HepG2 (cell line): ENCODE measurements around the gene CREBBP. TPM values are rescaled to one million over a fixed set of nuclear protein-coding genes. Genes with fewer than 3 reads are reported as not detected.

Experiments used
- GLI4 ChIP-seq: sonication (generic); formaldehyde crosslinking; IDR thresholded peaks from 2 replicates; pipeline ENCODE4 v1.5.1; 2020; ENCODE audit warnings: missing genetic modification reagents, mild to moderate bottlenecking, moderate library complexity, borderline replicate concordance
- HMGA1 ChIP-seq: sonication (generic); formaldehyde crosslinking; conservative IDR thresholded peaks from 2 replicates; pipeline ENCODE4 v1.4.0; 2020; ENCODE audit warnings: missing genetic modification reagents
- KDM5B ChIP-seq: sonication (generic); formaldehyde crosslinking; IDR thresholded peaks from 2 replicates; pipeline ENCODE4 v1.4.0; 2020; ENCODE audit warnings: missing genetic modification reagents, mild to moderate bottlenecking, borderline replicate concordance
- NRL ChIP-seq: sonication (generic); formaldehyde crosslinking; IDR thresholded peaks from 2 replicates; pipeline ENCODE4 v1.5.0; 2020; ENCODE audit warnings: missing genetic modification reagents, mild to moderate bottlenecking, moderate library complexity, borderline replicate concordance
- ONECUT2 ChIP-seq: sonication (generic); formaldehyde crosslinking; IDR thresholded peaks from 2 replicates; pipeline ENCODE4 v1.4.0; 2020; ENCODE audit warnings: missing genetic modification reagents
- SMAD3 ChIP-seq: sonication (generic); formaldehyde crosslinking; IDR thresholded peaks from 2 replicates; pipeline ENCODE4 v1.4.0; 2020; ENCODE audit warnings: missing genetic modification reagents
- SSRP1 ChIP-seq: IDR thresholded peaks from 2 replicates; pipeline ENCODE4 v1.6.1; 2016; ENCODE audit warnings: control low read depth
- SYNCRIP ChIP-seq: fragments of 200-400 bp; formaldehyde crosslinking; IDR thresholded peaks from 2 replicates; pipeline ENCODE4 v1.6.1; 2018; ENCODE audit warnings: mild to moderate bottlenecking, low read depth, low read length; ENCODE audit not compliant: insufficient read depth
- ZNF230 ChIP-seq: sonication (generic); formaldehyde crosslinking; IDR thresholded peaks from 2 replicates; pipeline ENCODE4 v1.4.0; 2020; ENCODE audit warnings: mild to moderate bottlenecking, missing genetic modification reagents
- ZNF24 ChIP-seq: fragments of 450-650 bp; IDR thresholded peaks from 2 replicates; pipeline ENCODE4 v1.6.1; 2017; ENCODE audit warnings: antibody characterized with exemption, mild to moderate bottlenecking
- ZNF33B ChIP-seq: sonication (generic); formaldehyde crosslinking; IDR thresholded peaks from 2 replicates; pipeline ENCODE4 v1.5.1; 2020; ENCODE audit warnings: mild to moderate bottlenecking, missing genetic modification reagents
- ZNF367 ChIP-seq: sonication (generic); formaldehyde crosslinking; IDR thresholded peaks from 2 replicates; pipeline ENCODE4 v1.4.0; 2020; ENCODE audit warnings: missing genetic modification reagents, borderline replicate concordance
- ZNF577 ChIP-seq: sonication (generic); formaldehyde crosslinking; IDR thresholded peaks from 2 replicates; pipeline ENCODE4 v1.4.0; 2020; ENCODE audit warnings: mild to moderate bottlenecking, low read depth, missing genetic modification reagents, borderline replicate concordance
- ZNF710 ChIP-seq: sonication (generic); formaldehyde crosslinking; IDR thresholded peaks from 2 replicates; pipeline ENCODE4 v1.5.0; 2020; ENCODE audit warnings: mild to moderate bottlenecking, missing genetic modification reagents, borderline replicate concordance
- ZNF775 ChIP-seq: sonication (generic); formaldehyde crosslinking; IDR thresholded peaks from 2 replicates; pipeline ENCODE4 v1.4.0; 2020; ENCODE audit warnings: missing genetic modification reagents, mild to moderate bottlenecking, moderate library complexity, borderline replicate concordance
- ZNF781 ChIP-seq: sonication (generic); formaldehyde crosslinking; IDR thresholded peaks from 2 replicates; pipeline ENCODE4 v1.5.1; 2020; ENCODE audit warnings: borderline replicate concordance, mild to moderate bottlenecking, missing genetic modification reagents; ENCODE audit errors: not compliant biosample characterization
- polyA plus RNA-seq, 8 experiments: library from polyadenylated mRNA; depleted of rRNA in 3 of 8; stranded (reverse) in 7 of 8; unstranded in 1 of 8; fragments of >200 nt; fragmentation: Illumina TruSeq in 4 of 8; extraction: Trizol in 4 of 8; gene quantifications; 2 replicates each; pipeline versions ENCODE4 v1.2.1 to v1.2.3, GENCODE V29; 2011 to 2016; ENCODE audit warnings: low read depth in 4 of 8, missing spikeins in 1 of 8, mixed read lengths in 1 of 8; ENCODE audit not compliant: insufficient read depth in 1 of 8
- total RNA-seq, 5 experiments: library from RNA; depleted of rRNA; stranded (reverse); fragments of >200 nt; fragmentation: Illumina TruSeq; extraction: Trizol; gene quantifications; 2 replicates each; pipeline ENCODE4 v1.2.3, GENCODE V29; 2016; ENCODE audit warnings: low read depth in 1 of 5
- TF ChIP-seq, protein P1 (sequence below): sonication (generic); formaldehyde crosslinking; conservative IDR thresholded peaks from 2 replicates; pipeline ENCODE4 v1.5.0; 2020; ENCODE audit warnings: missing genetic modification reagents
- TF ChIP-seq, protein P2 (sequence below): sonication (generic); formaldehyde crosslinking; IDR thresholded peaks from 2 replicates; pipeline ENCODE4 v1.9.0; 2021; ENCODE audit warnings: missing genetic modification reagents, borderline replicate concordance
- TF ChIP-seq, protein P3 (sequence below): sonication (generic); formaldehyde crosslinking; IDR thresholded peaks from 2 replicates; pipeline ENCODE4 v1.8.1; 2022; ENCODE audit warnings: mild to moderate bottlenecking, missing genetic modification reagents
- TF ChIP-seq, protein P4 (sequence below): sonication (generic); formaldehyde crosslinking; IDR thresholded peaks from 2 replicates; pipeline ENCODE4 v1.4.0; 2020; ENCODE audit warnings: missing genetic modification reagents

Gene CREBBP
- total and polyA plus RNA-seq, 2 of the 13 experiments (the other 11 are each of a cell fraction or from before 2014, with no cell fraction given), result 5.3 to 10.4 TPM

- no peak for TF ChIP-seq HMGA1 (CRISPR knock-in tag)
- no peak for TF ChIP-seq ZNF24
- TF ChIP-seq SYNCRIP, result no peak
- no peak for TF ChIP-seq ZNF781 (CRISPR knock-in tag)
- TF ChIP-seq SSRP1 (CRISPR knock-in tag), result peak; percentile 54
- no peak for TF ChIP-seq ZNF367 (CRISPR knock-in tag)
- TF ChIP-seq, protein P1, sequence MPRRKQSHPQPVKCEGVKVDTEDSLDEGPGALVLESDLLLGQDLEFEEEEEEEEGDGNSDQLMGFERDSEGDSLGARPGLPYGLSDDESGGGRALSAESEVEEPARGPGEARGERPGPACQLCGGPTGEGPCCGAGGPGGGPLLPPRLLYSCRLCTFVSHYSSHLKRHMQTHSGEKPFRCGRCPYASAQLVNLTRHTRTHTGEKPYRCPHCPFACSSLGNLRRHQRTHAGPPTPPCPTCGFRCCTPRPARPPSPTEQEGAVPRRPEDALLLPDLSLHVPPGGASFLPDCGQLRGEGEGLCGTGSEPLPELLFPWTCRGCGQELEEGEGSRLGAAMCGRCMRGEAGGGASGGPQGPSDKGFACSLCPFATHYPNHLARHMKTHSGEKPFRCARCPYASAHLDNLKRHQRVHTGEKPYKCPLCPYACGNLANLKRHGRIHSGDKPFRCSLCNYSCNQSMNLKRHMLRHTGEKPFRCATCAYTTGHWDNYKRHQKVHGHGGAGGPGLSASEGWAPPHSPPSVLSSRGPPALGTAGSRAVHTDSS (CRISPR knock-in tag), result no peak
- TF ChIP-seq KDM5B (CRISPR knock-in tag), result no peak
- no peak for TF ChIP-seq ZNF775 (CRISPR knock-in tag)
- TF ChIP-seq, protein P2, sequence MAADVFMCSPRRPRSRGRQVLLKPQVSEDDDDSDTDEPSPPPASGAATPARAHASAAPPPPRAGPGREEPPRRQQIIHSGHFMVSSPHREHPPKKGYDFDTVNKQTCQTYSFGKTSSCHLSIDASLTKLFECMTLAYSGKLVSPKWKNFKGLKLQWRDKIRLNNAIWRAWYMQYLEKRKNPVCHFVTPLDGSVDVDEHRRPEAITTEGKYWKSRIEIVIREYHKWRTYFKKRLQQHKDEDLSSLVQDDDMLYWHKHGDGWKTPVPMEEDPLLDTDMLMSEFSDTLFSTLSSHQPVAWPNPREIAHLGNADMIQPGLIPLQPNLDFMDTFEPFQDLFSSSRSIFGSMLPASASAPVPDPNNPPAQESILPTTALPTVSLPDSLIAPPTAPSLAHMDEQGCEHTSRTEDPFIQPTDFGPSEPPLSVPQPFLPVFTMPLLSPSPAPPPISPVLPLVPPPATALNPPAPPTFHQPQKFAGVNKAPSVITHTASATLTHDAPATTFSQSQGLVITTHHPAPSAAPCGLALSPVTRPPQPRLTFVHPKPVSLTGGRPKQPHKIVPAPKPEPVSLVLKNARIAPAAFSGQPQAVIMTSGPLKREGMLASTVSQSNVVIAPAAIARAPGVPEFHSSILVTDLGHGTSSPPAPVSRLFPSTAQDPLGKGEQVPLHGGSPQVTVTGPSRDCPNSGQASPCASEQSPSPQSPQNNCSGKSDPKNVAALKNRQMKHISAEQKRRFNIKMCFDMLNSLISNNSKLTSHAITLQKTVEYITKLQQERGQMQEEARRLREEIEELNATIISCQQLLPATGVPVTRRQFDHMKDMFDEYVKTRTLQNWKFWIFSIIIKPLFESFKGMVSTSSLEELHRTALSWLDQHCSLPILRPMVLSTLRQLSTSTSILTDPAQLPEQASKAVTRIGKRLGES, result no peak
- no peak for TF ChIP-seq GLI4 (CRISPR knock-in tag)
- TF ChIP-seq NRL (CRISPR knock-in tag), result no peak
- TF ChIP-seq, protein P3, sequence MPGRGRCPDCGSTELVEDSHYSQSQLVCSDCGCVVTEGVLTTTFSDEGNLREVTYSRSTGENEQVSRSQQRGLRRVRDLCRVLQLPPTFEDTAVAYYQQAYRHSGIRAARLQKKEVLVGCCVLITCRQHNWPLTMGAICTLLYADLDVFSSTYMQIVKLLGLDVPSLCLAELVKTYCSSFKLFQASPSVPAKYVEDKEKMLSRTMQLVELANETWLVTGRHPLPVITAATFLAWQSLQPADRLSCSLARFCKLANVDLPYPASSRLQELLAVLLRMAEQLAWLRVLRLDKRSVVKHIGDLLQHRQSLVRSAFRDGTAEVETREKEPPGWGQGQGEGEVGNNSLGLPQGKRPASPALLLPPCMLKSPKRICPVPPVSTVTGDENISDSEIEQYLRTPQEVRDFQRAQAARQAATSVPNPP (CRISPR knock-in tag), result no peak
- TF ChIP-seq ZNF577, result no peak
- no peak for TF ChIP-seq ONECUT2 (CRISPR knock-in tag)
- no peak for TF ChIP-seq ZNF710 (CRISPR knock-in tag)
- TF ChIP-seq SMAD3 (CRISPR knock-in tag), result no peak
- TF ChIP-seq ZNF230 (CRISPR knock-in tag), result no peak
- TF ChIP-seq ZNF33B (CRISPR knock-in tag), result no peak
- TF ChIP-seq, protein P4, sequence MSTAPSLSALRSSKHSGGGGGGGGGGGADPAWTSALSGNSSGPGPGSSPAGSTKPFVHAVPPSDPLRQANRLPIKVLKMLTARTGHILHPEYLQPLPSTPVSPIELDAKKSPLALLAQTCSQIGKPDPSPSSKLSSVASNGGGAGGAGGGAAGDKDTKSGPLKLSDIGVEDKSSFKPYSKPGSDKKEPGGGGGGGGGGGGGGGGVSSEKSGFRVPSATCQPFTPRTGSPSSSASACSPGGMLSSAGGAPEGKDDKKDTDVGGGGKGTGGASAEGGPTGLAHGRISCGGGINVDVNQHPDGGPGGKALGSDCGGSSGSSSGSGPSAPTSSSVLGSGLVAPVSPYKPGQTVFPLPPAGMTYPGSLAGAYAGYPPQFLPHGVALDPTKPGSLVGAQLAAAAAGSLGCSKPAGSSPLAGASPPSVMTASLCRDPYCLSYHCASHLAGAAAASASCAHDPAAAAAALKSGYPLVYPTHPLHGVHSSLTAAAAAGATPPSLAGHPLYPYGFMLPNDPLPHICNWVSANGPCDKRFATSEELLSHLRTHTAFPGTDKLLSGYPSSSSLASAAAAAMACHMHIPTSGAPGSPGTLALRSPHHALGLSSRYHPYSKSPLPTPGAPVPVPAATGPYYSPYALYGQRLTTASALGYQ (CRISPR knock-in tag), result no peak
Measured at GRCh38 chr16:3712861-3713372, 167.6 kb downstream of the CREBBP start (continued).
